Gastroesophageal sphincter (tissue), 4 donors: ENCODE data around the gene KIAA2012. TPM values are rescaled to one million over a fixed set of nuclear protein-coding genes. Genes with fewer than 3 reads are reported as not detected.
A peak's percentile ranks its signal among the peaks of the same experiment; 100 is the strongest.

Experiments used
- ATAC-seq: fragments of 150-250 bp; one replicate; pipeline ENCODE4 v1.9.1; 2016; ENCODE audit warnings: mild to moderate bottlenecking, moderate library complexity
- H3K27ac ChIP-seq, 4 donors: fragments of 200-600 bp; sonication (generic) in 3 of 4; 1 replicate in 3 of 4; 2 replicates in 1 of 4; pipeline ENCODE4 v1.5.1; 2016 to 2019
- H3K27me3 ChIP-seq: fragments of 200-600 bp; sonication (generic); one replicate; pipeline ENCODE4 v1.5.1; 2019
- H3K36me3 ChIP-seq, 2 donors: fragments of 200-600 bp; sonication (generic); one replicate each; pipeline ENCODE4 v1.5.1; 2019; ENCODE audit warnings: control low read depth in 1 of 2
- H3K4me1 ChIP-seq, 3 donors: fragments of 200-600 bp; sonication (generic); 1 replicate in 2 of 3; 2 replicates in 1 of 3; pipeline ENCODE4 v1.5.1; 2016 to 2019; ENCODE audit warnings: control low read depth in 2 of 3
- H3K4me3 ChIP-seq, 2 donors: fragments of 200-600 bp; sonication (generic); one replicate each; pipeline ENCODE4 v1.5.1; 2019; ENCODE audit warnings: mild to moderate bottlenecking in 1 of 2, moderate library complexity in 1 of 2
- H3K9me3 ChIP-seq, 3 donors: fragments of 200-600 bp; sonication (generic); one replicate each; pipeline ENCODE4 v1.5.1; 2017 to 2019; ENCODE audit warnings: control low read depth in 2 of 3
- EP300 ChIP-seq: sonication (generic); formaldehyde crosslinking; IDR thresholded peaks from one replicate; pipeline ENCODE4 v1.6.1; 2017; ENCODE audit warnings: antibody characterized with exemption, mild to moderate bottlenecking
- POLR2A ChIP-seq, 2 donors: fragments of 450-650 bp; IDR thresholded peaks; one replicate each; pipeline ENCODE4 v1.6.1; 2017; ENCODE audit warnings: antibody characterized with exemption in 2 of 2, mild to moderate bottlenecking in 2 of 2, moderate library complexity in 1 of 2
- POLR2AphosphoS5 ChIP-seq: sonication (generic); formaldehyde crosslinking; IDR thresholded peaks from one replicate; pipeline ENCODE4 v1.6.1; 2017; ENCODE audit warnings: antibody characterized with exemption
- WGBS, 2 donors: methylation state at CpG; one replicate each; pipeline ENCODE4 v1.1.5; 2018; ENCODE audit warnings: low coverage in 1 of 2; 5-methylcytosine and 5-hydroxymethylcytosine counted together
- total RNA-seq, 4 donors: library from RNA; depleted of rRNA; stranded (reverse); fragments of >200 nt; gene quantifications; one replicate each; pipeline ENCODE4 v1.1.0, GENCODE V29; 2016
- TF ChIP-seq, protein P1 (sequence below), 4 experiments: fragments of 200-600 bp in 2 of 4; fragments of 450-650 bp in 2 of 4; sonication (generic) in 1 of 4; IDR thresholded peaks; one replicate each; pipeline ENCODE4 v1.5.1; 2017 to 2019; ENCODE audit warnings: antibody characterized with exemption in 4 of 4, mild to moderate bottlenecking in 2 of 4, moderate library complexity in 2 of 4

KIAA2012 gene
- total RNA-seq, 4 donors from 2014 or later, result not detected

DNA sequence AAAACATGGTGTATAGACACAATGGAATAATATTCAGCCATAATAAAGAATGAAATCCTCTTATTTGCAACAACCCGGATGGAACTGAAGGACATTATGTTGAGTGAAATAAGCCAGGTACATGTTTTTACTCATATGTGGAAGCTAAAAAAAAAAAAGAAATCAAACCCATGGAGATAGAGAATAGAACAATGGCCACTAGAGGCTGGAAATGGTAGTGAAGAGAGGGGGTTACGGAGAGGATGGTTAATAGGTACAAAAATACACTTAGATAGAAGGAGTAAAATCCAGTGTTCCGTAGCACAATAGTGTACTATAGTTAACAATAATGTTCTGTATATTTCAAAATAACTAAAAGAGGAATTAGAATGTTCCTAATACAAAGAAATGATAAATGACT lies 12.8 kb upstream of the KIAA2012 start:
- H3K4me3 ChIP-seq, result no peak overlapping the region
- no peak for TF ChIP-seq EP300
- TF ChIP-seq, protein P1, sequence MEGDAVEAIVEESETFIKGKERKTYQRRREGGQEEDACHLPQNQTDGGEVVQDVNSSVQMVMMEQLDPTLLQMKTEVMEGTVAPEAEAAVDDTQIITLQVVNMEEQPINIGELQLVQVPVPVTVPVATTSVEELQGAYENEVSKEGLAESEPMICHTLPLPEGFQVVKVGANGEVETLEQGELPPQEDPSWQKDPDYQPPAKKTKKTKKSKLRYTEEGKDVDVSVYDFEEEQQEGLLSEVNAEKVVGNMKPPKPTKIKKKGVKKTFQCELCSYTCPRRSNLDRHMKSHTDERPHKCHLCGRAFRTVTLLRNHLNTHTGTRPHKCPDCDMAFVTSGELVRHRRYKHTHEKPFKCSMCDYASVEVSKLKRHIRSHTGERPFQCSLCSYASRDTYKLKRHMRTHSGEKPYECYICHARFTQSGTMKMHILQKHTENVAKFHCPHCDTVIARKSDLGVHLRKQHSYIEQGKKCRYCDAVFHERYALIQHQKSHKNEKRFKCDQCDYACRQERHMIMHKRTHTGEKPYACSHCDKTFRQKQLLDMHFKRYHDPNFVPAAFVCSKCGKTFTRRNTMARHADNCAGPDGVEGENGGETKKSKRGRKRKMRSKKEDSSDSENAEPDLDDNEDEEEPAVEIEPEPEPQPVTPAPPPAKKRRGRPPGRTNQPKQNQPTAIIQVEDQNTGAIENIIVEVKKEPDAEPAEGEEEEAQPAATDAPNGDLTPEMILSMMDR (IDR thresholded peaks at IDR 0.05), result peak in 1 of 4 experiments; percentile 6

DNA sequence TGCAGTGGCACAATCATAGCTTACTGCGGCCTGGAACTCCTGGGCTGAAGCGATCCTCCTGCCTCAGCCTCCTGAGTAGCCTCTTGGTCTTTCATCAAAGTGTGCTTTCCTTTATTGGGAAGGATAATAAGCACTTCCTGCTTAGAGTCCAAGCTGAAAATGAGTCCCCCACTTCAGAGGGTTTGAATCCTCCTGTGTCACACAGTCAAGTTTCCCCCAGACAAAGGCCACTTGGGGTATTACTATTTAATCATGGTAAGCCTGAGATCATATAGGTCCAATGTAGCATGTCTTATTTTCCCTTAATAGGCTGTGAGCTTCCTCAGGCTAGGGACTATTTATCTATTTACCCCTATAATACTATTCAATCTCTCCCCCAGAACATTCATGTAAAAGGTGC lies 11.4 kb upstream of the KIAA2012 start:
- Histone ChIP-seq H3K4me3 (no peak overlapping the region), H3K36me3 (no peaks in the 10 kb centered on the region), H3K27me3 (no peaks in the 10 kb centered on the region), H3K27ac (no peak overlapping the region), H3K9me3 (no peaks in the 10 kb centered on the region), H3K4me1 (peaks cover 0 to 24% (median 6%) of the 10 kb centered on the region in 3 donors)
- no CpG with 5 or more reads among the region's 2 CpGs for WGBS, 2 donors
- no peak for TF ChIP-seq POLR2AphosphoS5
- TF ChIP-seq, protein P1 (IDR thresholded peaks at IDR 0.05), result no peak
- no peak for TF ChIP-seq EP300
- TF ChIP-seq POLR2A (IDR thresholded peaks at IDR 0.05), result no peak
- no peak for ATAC-seq

More for the DNA sequence above, 12.8 kb upstream of the KIAA2012 start:
- Histone ChIP-seq H3K27me3 (no peaks in the 10 kb centered on the region), H3K4me1 (peaks cover 0 to 30% (median 6%) of the 10 kb centered on the region in 3 donors), H3K27ac (no peak overlapping the region), H3K9me3 (no peaks in the 10 kb centered on the region), H3K36me3 (no peaks in the 10 kb centered on the region)
- WGBS, 2 donors, result 86 to 94% methylated on average over 3 of the region's 3 CpGs
- no peak for ATAC-seq

DNA sequence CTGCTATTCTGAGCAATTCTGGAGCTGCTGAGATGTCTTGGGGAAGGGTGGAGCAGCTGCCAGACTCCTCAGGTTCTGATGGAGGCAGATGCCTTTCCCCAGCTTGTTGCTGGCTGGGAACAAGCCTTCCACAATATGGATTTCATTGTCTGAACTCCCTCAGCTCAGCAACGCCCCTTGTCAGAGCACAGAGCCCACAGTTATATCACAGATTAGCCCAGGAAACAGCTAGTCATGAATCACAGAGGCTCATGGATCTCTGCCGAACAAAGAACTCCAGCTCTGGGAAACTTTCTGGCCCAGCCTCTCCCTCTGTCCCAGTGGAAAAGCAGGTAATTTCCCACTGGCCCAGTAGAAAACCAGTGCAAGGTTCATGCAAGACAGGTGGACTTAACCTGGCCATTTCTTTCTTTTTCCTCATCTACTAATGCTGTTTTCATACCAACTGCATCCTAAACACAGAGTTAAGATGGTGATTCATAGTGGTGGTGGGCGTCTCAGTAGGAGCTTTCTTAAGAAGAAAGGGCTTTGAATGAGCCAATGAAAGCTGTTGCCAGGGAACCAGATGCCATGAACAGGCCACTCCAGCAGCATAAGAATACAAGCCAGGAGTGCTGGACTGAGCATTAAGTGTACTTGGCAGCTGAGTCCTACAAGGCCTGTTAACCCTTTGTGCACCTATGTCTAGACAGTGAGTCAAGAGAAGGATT lies 8.7 kb upstream of the KIAA2012 start:
- ATAC-seq, result peak; percentile 39
- WGBS, 2 donors, result 17% methylated on average over 1 of the region's 3 CpGs; no CpG with 5 or more reads in 1 of the 2 donors
- Histone ChIP-seq H3K4me3 (no peak overlapping the region), H3K4me1 (peaks cover 0 to 21% (median 6%) of the 10 kb centered on the region in 3 donors), H3K36me3 (no peaks in the 10 kb centered on the region), H3K27ac (peak overlapping the region in 3 of 4 donors; percentile 46 to 65 (median 56)), H3K9me3 (no peaks in the 10 kb centered on the region), H3K27me3 (no peaks in the 10 kb centered on the region)
- TF ChIP-seq POLR2AphosphoS5, result peak; percentile 9
- TF ChIP-seq EP300, result no peak

DNA sequence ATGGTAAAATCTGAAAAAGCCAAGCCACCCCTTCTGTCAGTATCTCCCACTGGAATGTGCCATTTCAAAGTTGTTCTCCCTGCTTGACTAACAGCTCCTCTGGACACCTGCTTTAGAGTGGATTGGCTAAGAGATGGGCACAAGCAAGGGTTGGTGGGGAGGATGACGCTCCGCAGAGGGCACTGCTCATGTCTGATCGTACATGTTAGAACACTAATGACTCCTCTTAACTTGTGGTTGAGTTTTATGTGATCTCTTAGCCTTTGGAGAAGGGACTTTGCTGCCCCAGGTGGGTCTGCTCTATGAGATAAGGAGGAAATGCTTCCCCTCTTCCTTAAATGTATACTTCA lies 8.2 kb upstream of the KIAA2012 start:
- no peak for ATAC-seq
- Histone ChIP-seq H3K27me3 (no peaks in the 10 kb centered on the region), H3K4me3 (no peak overlapping the region), H3K4me1 (peaks cover 0 to 21% (median 6%) of the 10 kb centered on the region in 3 donors), H3K36me3 (no peaks in the 10 kb centered on the region), H3K27ac (peak overlapping the region in 2 of 4 donors; percentile 46 to 65), H3K9me3 (no peaks in the 10 kb centered on the region)
- 75 to 80% methylated on average over 3 of the region's 3 CpGs for WGBS, 2 donors
- TF ChIP-seq EP300, result no peak

DNA sequence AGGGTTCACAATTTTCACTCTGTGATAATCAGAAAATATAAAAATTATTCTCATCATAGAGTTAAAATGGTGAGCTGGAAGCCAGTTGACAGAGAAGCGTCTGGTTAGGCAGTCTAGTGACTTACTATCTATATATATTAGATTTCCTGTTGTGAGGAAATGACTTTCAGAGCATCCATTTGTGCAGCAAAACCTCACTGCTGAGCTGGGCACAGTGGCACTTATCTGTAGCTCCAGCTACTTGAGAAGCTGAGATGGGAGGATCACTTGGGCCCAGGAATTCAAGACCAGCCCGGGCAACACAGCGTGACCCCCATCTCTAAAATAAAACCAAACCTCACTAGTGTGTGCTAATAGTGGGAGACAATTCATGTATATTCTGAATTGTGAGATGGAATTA lies 7.2 kb upstream of the KIAA2012 start:
- Histone ChIP-seq H3K4me1 (peaks cover 0 to 21% (median 6%) of the 10 kb centered on the region in 3 donors), H3K36me3 (no peaks in the 10 kb centered on the region), H3K4me3 (no peak overlapping the region), H3K9me3 (no peaks in the 10 kb centered on the region), H3K27me3 (no peaks in the 10 kb centered on the region), H3K27ac (no peak overlapping the region)
- ATAC-seq, result no peak
- TF ChIP-seq POLR2AphosphoS5 (no peak), POLR2A (IDR thresholded peaks at IDR 0.05) (no peak), EP300 (no peak)
- TF ChIP-seq, protein P1 (IDR thresholded peaks at IDR 0.05), result no peak
- WGBS, 2 donors, result 81 to 89% methylated on average over 1 to 3 of the region's 3 CpGs

DNA sequence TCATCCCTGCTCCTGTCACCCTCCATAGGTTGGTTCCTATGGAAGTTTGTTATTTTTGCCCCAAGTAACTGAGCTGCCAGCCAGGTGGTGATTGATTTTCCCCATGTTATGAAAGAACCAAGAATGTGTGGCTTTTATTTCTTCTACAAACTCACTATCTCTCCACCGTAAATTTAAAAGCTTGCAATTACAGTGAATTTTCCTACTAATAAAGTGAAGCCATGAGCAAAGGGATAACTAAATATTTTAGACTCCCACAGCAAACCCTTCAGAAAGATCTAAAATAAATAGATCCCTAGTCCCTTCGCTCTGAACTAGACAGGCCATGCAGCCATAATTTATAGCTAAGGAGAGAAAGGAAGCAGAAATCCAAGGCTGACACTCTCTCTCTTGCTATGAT lies 6.2 kb upstream of the KIAA2012 start:
- Histone ChIP-seq H3K27ac (no peak overlapping the region), H3K4me1 (peaks cover 0 to 21% (median 6%) of the 10 kb centered on the region in 3 donors), H3K36me3 (no peaks in the 10 kb centered on the region), H3K4me3 (no peak overlapping the region), H3K9me3 (no peaks in the 10 kb centered on the region), H3K27me3 (no peaks in the 10 kb centered on the region)
- TF ChIP-seq POLR2AphosphoS5, result no peak
- TF ChIP-seq POLR2A (IDR thresholded peaks at IDR 0.05), result no peak
- TF ChIP-seq EP300, result no peak
- TF ChIP-seq, protein P1 (IDR thresholded peaks at IDR 0.05), result no peak
- no peak for ATAC-seq
- WGBS, 2 donors, result 30 to 68% methylated on average over 2 of the region's 2 CpGs
